Parathyroid adenoma (tissue), 2 donors: ENCODE data around the gene ZNF665.

Source experiments
- H2AFZ ChIP-seq: fragments of 300-600 bp; sonication (generic); one replicate; pipeline ENCODE4 v1.7.0; 2017; ENCODE audit warnings: antibody characterized with exemption, mild to moderate bottlenecking
- H3K27ac ChIP-seq: fragments of 300-600 bp; sonication (generic); one replicate; pipeline ENCODE4 v1.7.0; 2017
- H3K27me3 ChIP-seq: fragments of 300-600 bp; sonication (generic); one replicate; pipeline ENCODE4 v1.7.0; 2017; ENCODE audit warnings: low read length; ENCODE audit not compliant: control insufficient read depth, insufficient read depth
- H3K36me3 ChIP-seq: fragments of 300-600 bp; sonication (generic); one replicate; pipeline ENCODE4 v1.7.0; 2017; ENCODE audit warnings: low read length; ENCODE audit not compliant: control insufficient read depth, insufficient read depth
- H3K4me1 ChIP-seq: fragments of 300-600 bp; sonication (generic); one replicate; pipeline ENCODE4 v1.7.0; 2017; ENCODE audit warnings: control low read depth
- H3K4me2 ChIP-seq: fragments of 300-600 bp; sonication (generic); one replicate; pipeline ENCODE4 v1.7.0; 2017; ENCODE audit warnings: low read length
- H3K4me3 ChIP-seq: fragments of 300-600 bp; sonication (generic); one replicate; pipeline ENCODE4 v1.7.0; 2017; ENCODE audit warnings: low read depth, low read length
- H3K79me2 ChIP-seq: fragments of 300-600 bp; sonication (generic); one replicate; pipeline ENCODE4 v1.7.0; 2017; ENCODE audit warnings: control low read depth
- H3K9ac ChIP-seq: fragments of 300-600 bp; sonication (generic); one replicate; pipeline ENCODE4 v1.7.0; 2017; ENCODE audit warnings: mild to moderate bottlenecking
- H3K9me3 ChIP-seq: fragments of 300-600 bp; sonication (generic); one replicate; pipeline ENCODE4 v1.7.0; 2017; ENCODE audit warnings: low read length; ENCODE audit not compliant: control insufficient read depth
- TF ChIP-seq, protein P1 (sequence below): fragments of 300-600 bp; sonication (generic); IDR thresholded peaks from one replicate; pipeline ENCODE4 v1.7.0; 2017; ENCODE audit warnings: antibody characterized with exemption, mild to moderate bottlenecking
- donor health status: primary hyperparathyroidism.

The ZNF665 gene

DNA sequence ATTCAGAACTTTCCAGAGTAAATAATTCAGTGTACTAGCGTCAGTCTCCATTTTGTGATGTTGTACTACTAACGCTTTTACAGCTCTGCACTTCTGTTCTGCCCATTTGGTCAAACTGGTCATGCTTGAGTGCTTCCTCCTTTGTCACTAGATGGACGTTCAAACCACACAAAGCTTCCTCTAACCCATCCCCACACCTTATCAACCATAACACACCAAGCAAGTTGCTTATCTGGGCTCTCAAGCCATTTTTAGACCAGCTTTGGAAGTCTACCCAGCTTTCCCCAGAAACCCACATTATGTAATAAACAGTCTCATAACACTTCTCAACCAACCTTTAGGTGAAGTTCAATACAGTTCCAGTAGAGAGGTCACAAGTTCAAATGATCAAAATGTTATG lies 32.0 kb downstream of the ZNF665 start:
- no peak overlapping the region for H3K27ac ChIP-seq
- H3K4me1 ChIP-seq: no peaks in the 10 kb centered on the region
- H3K9me3 ChIP-seq: no peaks in the 10 kb centered on the region
- no peak overlapping the region for H3K4me3 ChIP-seq
- no peak overlapping the region for H3K9ac ChIP-seq
- H3K27me3 ChIP-seq: no peaks in the 10 kb centered on the region
- no peaks in the 10 kb centered on the region for H3K79me2 ChIP-seq
- no peaks in the 10 kb centered on the region for H3K36me3 ChIP-seq
- no peak overlapping the region for H3K4me2 ChIP-seq
- H2AFZ ChIP-seq: no peak overlapping the region
- TF ChIP-seq, protein P1, sequence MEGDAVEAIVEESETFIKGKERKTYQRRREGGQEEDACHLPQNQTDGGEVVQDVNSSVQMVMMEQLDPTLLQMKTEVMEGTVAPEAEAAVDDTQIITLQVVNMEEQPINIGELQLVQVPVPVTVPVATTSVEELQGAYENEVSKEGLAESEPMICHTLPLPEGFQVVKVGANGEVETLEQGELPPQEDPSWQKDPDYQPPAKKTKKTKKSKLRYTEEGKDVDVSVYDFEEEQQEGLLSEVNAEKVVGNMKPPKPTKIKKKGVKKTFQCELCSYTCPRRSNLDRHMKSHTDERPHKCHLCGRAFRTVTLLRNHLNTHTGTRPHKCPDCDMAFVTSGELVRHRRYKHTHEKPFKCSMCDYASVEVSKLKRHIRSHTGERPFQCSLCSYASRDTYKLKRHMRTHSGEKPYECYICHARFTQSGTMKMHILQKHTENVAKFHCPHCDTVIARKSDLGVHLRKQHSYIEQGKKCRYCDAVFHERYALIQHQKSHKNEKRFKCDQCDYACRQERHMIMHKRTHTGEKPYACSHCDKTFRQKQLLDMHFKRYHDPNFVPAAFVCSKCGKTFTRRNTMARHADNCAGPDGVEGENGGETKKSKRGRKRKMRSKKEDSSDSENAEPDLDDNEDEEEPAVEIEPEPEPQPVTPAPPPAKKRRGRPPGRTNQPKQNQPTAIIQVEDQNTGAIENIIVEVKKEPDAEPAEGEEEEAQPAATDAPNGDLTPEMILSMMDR: no peak

- no peaks in the 10 kb centered on the region for H3K9me3 ChIP-seq
- no peak overlapping the region for H3K4me2 ChIP-seq
- H3K4me1 ChIP-seq: no peaks in the 10 kb centered on the region
- no peaks in the 10 kb centered on the region for H3K79me2 ChIP-seq
- H3K27me3 ChIP-seq: no peaks in the 10 kb centered on the region
- TF ChIP-seq, protein P1: no peak
- H3K9ac ChIP-seq: no peak overlapping the region
- H3K27ac ChIP-seq: no peak overlapping the region
- no peak overlapping the region for H3K4me3 ChIP-seq
- H3K36me3 ChIP-seq: no peaks in the 10 kb centered on the region
- H2AFZ ChIP-seq: no peak overlapping the region
Measured at GRCh38 chr19:53160350-53160749, 32.8 kb downstream of the ZNF665 start.

GRCh38 chr19:53158119-53158656 lies 35.0 kb downstream of the ZNF665 start:
- Histone ChIP-seq H3K79me2 (no peaks in the 10 kb centered on the region), H3K9me3 (no peaks in the 10 kb centered on the region), H3K4me1 (no peaks in the 10 kb centered on the region), H3K27me3 (no peaks in the 10 kb centered on the region), H3K4me2 (peak overlapping the region; percentile 75), H2AFZ (peak overlapping the region; percentile 30), H3K9ac (no peak overlapping the region), H3K36me3 (no peaks in the 10 kb centered on the region), H3K27ac (peak overlapping the region; percentile 30), H3K4me3 (peak overlapping the region; percentile 58)
- TF ChIP-seq, protein P1: no peak

- Histone ChIP-seq H3K36me3 (no peaks in the 10 kb centered on the region), H3K9ac (no peak overlapping the region)
- TF ChIP-seq, protein P1: no peak
Measured at GRCh38 chr19:53157626-53158025, 35.5 kb downstream of the ZNF665 start.

DNA sequence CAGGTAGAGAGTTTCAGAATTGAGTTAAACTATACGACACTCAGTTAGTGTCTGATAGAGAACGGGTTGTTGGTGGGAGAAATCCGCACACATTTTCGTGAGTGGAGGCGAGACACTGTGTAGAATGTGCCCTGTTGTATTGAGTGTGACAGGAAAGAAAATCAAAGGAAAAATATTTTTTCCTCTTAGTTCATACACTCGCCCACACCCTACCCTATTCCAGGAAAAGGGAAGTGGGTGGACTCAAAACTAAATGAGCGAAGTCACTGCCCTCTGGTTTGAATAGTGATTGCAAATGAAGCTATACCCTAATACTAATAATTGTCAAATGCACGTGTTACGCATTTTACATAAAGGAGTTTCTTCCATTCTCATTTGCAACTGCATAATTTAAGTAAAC lies 36.3 kb downstream of the ZNF665 start:
- H2AFZ ChIP-seq: no peak overlapping the region
- no peak overlapping the region for H3K4me2 ChIP-seq
- H3K4me1 ChIP-seq: no peaks in the 10 kb centered on the region
- no peaks in the 10 kb centered on the region for H3K9me3 ChIP-seq
- H3K27ac ChIP-seq: peak overlapping the region; percentile 26
- no peaks in the 10 kb centered on the region for H3K36me3 ChIP-seq
- H3K4me3 ChIP-seq: peak overlapping the region; percentile 11
- H3K79me2 ChIP-seq: no peaks in the 10 kb centered on the region
- TF ChIP-seq, protein P1: no peak
- H3K9ac ChIP-seq: no peak overlapping the region
- no peaks in the 10 kb centered on the region for H3K27me3 ChIP-seq

More at GRCh38 chr19:53157626-53158025, 35.5 kb downstream of the ZNF665 start:
- no peaks in the 10 kb centered on the region for H3K9me3 ChIP-seq
- H3K4me1 ChIP-seq: no peaks in the 10 kb centered on the region
- H3K27me3 ChIP-seq: no peaks in the 10 kb centered on the region
- peak overlapping the region; percentile 75 for H3K4me2 ChIP-seq
- H3K79me2 ChIP-seq: no peaks in the 10 kb centered on the region
- H3K27ac ChIP-seq: peak overlapping the region; percentile 30
- no peak overlapping the region for H2AFZ ChIP-seq
- peak overlapping the region; percentile 58 for H3K4me3 ChIP-seq
